IMR-90 (cell line): ENCODE results near the gene C22orf39.

Source experiments
- BHLHE40 ChIP-seq: fragments of 150-350 bp; IDR thresholded peaks from 2 replicates; pipeline ENCODE4 v1.6.1; 2016; ENCODE audit warnings: mild to moderate bottlenecking, low read depth, low read length
- CEBPB ChIP-seq: IDR thresholded peaks from 2 replicates; pipeline ENCODE4 v1.6.1; 2012; ENCODE audit warnings: low read depth, low read length, improper control_type of control experiment
- CTCF ChIP-seq: conservative IDR thresholded peaks from 2 replicates; pipeline ENCODE4 v1.5.1; 2012; ENCODE audit warnings: mild to moderate bottlenecking, low read depth, low read length, improper control_type of control experiment
- MAFK ChIP-seq: IDR thresholded peaks from 2 replicates; pipeline ENCODE4 v1.6.1; 2012; ENCODE audit warnings: low read depth, low read length, improper control_type of control experiment
- POLR2A ChIP-seq: IDR thresholded peaks from 2 replicates; pipeline ENCODE4 v1.6.1; 2012; ENCODE audit warnings: mild to moderate bottlenecking, low read depth, low read length
- SMC3 ChIP-seq: fragments of 150-350 bp; IDR thresholded peaks from 2 replicates; pipeline ENCODE4 v1.6.1; 2016; ENCODE audit warnings: low read depth, mild to moderate bottlenecking, antibody characterized with exemption, low read length, moderate library complexity

- no peak for TF ChIP-seq POLR2A
- no peak for TF ChIP-seq CEBPB
- no peak for TF ChIP-seq CTCF
- no peak for TF ChIP-seq SMC3
- no peak for TF ChIP-seq MAFK
- TF ChIP-seq BHLHE40: no peak
These were observed 24.7 kb upstream of the C22orf39 start for GRCh38 chr22:19472233-19472632.
